ENCODE data around the gene PLA2G12A.

Gene PLA2G12A

GRCh38 chr4:109713500-109713899, 16.4 kb downstream of the PLA2G12A start:
- H3K4me3 ChIP-seq (ENCODE audit: low read depth, low read length): no peak overlapping the region
- POLR2A ChIA-PET: interaction anchor here (0.7 kb wide), 1 partner anchor 10 kb away, joined by 3 read pairs; the partner anchor contains the start of gene CASP6
- H3K4me1 ChIP-seq (ENCODE audit: control insufficient read depth, insufficient read depth, low read length): no peaks in the 10 kb centered on the region
- TF ChIP-seq ZNF335 (tag by site-specific recombination; conservative IDR thresholded peaks at IDR 0.05) (no peak), ZNF302 (tag by site-specific recombination; IDR thresholded peaks at IDR 0.05; ENCODE audit: low read depth) (no peak)
- H3K36me3 ChIP-seq (ENCODE audit: control insufficient read depth in 2 of 2, insufficient read depth in 1 of 2, low read length in 2 of 2): peaks cover 16 to 61% of the 10 kb centered on the region in 2 experiments
- H3K27ac ChIP-seq (ENCODE audit: extremely low read depth, low read depth, low read length): no peak overlapping the region
- no peaks in the 10 kb centered on the region for H3K9me3 ChIP-seq (ENCODE audit: control insufficient read depth, insufficient read depth, low read depth, low read length)
- CTCF ChIA-PET: no interaction called here

- TF ChIP-seq ZNF48 (tag by site-specific recombination; IDR thresholded peaks at IDR 0.05) (no peak), ZFP3 (tag by site-specific recombination; IDR thresholded peaks at IDR 0.05; ENCODE audit: low read depth) (no peak), ZNF518A (tag by site-specific recombination; conservative IDR thresholded peaks at IDR 0.05; ENCODE audit: low read depth) (no peak), ZBTB6 (tag by site-specific recombination; IDR thresholded peaks at IDR 0.05) (no peak), ZBTB10 (tag by site-specific recombination; IDR thresholded peaks at IDR 0.05) (no peak), ZSCAN18 (tag by site-specific recombination; IDR thresholded peaks at IDR 0.05) (no peak), ZNF23 (tag by site-specific recombination; IDR thresholded peaks at IDR 0.05; ENCODE audit: borderline replicate concordance) (no peak), ZNF777 (tag by site-specific recombination; IDR thresholded peaks at IDR 0.05; ENCODE audit: borderline replicate concordance) (no peak)
- H3K36me3 ChIP-seq (ENCODE audit: control insufficient read depth in 2 of 2, insufficient read depth in 1 of 2, low read length in 2 of 2): peaks cover 0 to 40% of the 10 kb centered on the region in 2 experiments; a peak in 2 of 3 replicates
- no peaks in the 10 kb centered on the region for H3K9me3 ChIP-seq (ENCODE audit: control insufficient read depth, insufficient read depth, low read depth, low read length)
- H3K4me3 ChIP-seq (ENCODE audit: low read depth, low read length): no peak overlapping the region
- CTCF ChIA-PET: no interaction called here
- H3K27ac ChIP-seq (ENCODE audit: extremely low read depth, low read depth, low read length): no peak overlapping the region
- no peaks in the 10 kb centered on the region for H3K4me1 ChIP-seq (ENCODE audit: control insufficient read depth, insufficient read depth, low read length)
- POLR2A ChIA-PET: no interaction called here
These were observed 20.9 kb downstream of the PLA2G12A start for GRCh38 chr4:109708990-109709389.

GRCh38 chr4:109708435-109708834, 21.4 kb downstream of the PLA2G12A start:
- H3K27ac ChIP-seq (ENCODE audit: extremely low read depth, low read depth, low read length): no peak overlapping the region
- no peak overlapping the region for H3K4me3 ChIP-seq (ENCODE audit: low read depth, low read length)
- no peak for TF ChIP-seq WT1 (tag by site-specific recombination; IDR thresholded peaks at IDR 0.05)
- no peak for TF ChIP-seq ZNF10 (tag by site-specific recombination; IDR thresholded peaks at IDR 0.05)
- no peak for TF ChIP-seq ZBTB7A (tag by site-specific recombination; IDR thresholded peaks at IDR 0.05; ENCODE audit: low read depth)
- TF ChIP-seq ZBTB1 (tag by site-specific recombination; IDR thresholded peaks at IDR 0.05): no peak
- TF ChIP-seq ZNF155 (tag by site-specific recombination; IDR thresholded peaks at IDR 0.05): no peak
- CTCF ChIA-PET: no interaction called here
- H3K4me1 ChIP-seq (ENCODE audit: control insufficient read depth, insufficient read depth, low read length): no peaks in the 10 kb centered on the region
- H3K36me3 ChIP-seq (ENCODE audit: control insufficient read depth in 2 of 2, insufficient read depth in 1 of 2, low read length in 2 of 2): peaks cover 0 to 34% of the 10 kb centered on the region in 2 experiments; a peak in 2 of 3 replicates
- H3K9me3 ChIP-seq (ENCODE audit: control insufficient read depth, insufficient read depth, low read depth, low read length): no peaks in the 10 kb centered on the region
- POLR2A ChIA-PET: no interaction called here

Measured in HEK293 (cell line).